H9 (cell line): ENCODE results near the gene PASK. TPM values are rescaled to one million over a fixed set of nuclear protein-coding genes. Genes with fewer than 3 reads are reported as not detected.

Experiments used
- DNase-seq: peaks from one replicate; pipeline ENCODE4 v3.0.0-alpha.2; 2017
- H2AFZ ChIP-seq: one replicate; pipeline ENCODE4 v1.6.1; 2013; ENCODE audit warnings: mild to moderate bottlenecking, low read length, control low read depth, moderate library complexity
- H2AK5ac ChIP-seq: 2 replicates; pipeline ENCODE4 v1.6.1; 2013; ENCODE audit warnings: low read length, control low read depth, mixed read lengths; ENCODE audit not compliant: insufficient read length
- H2BK120ac ChIP-seq: one replicate; pipeline ENCODE4 v1.6.1; 2013; ENCODE audit warnings: low read depth, mild to moderate bottlenecking, low read length, control low read depth, inconsistent platforms; ENCODE audit not compliant: poor library complexity, severe bottlenecking
- H2BK12ac ChIP-seq: 2 replicates; pipeline ENCODE4 v1.6.1; 2013; ENCODE audit warnings: low read length, control low read depth, mixed read lengths, low read depth; ENCODE audit not compliant: insufficient read length
- H2BK15ac ChIP-seq: 2 replicates; pipeline ENCODE4 v1.6.1; 2013; ENCODE audit warnings: low read depth, low read length, control low read depth
- H2BK20ac ChIP-seq: one replicate; pipeline ENCODE4 v1.6.1; 2013; ENCODE audit warnings: low read depth, mild to moderate bottlenecking, low read length, control low read depth, inconsistent platforms; ENCODE audit not compliant: poor library complexity, severe bottlenecking
- H2BK5ac ChIP-seq: 2 replicates; pipeline ENCODE4 v1.6.1; 2013; ENCODE audit warnings: low read length, control low read depth, mixed read lengths; ENCODE audit not compliant: insufficient read length
- H3K14ac ChIP-seq: 2 replicates; pipeline ENCODE4 v1.6.1; 2013; ENCODE audit warnings: low read length, control low read depth; ENCODE audit not compliant: insufficient read depth
- H3K18ac ChIP-seq: 2 replicates; pipeline ENCODE4 v1.6.1; 2013; ENCODE audit warnings: low read depth, mild to moderate bottlenecking, mixed read lengths, low read length, control low read depth; ENCODE audit not compliant: insufficient read length
- H3K23ac ChIP-seq: 2 replicates; pipeline ENCODE4 v1.6.1; 2013; ENCODE audit warnings: low read length, control low read depth, mixed read lengths, low read depth; ENCODE audit not compliant: insufficient read length
- H3K23me2 ChIP-seq: 2 replicates; pipeline ENCODE4 v1.6.1; 2013; ENCODE audit warnings: low read depth, mild to moderate bottlenecking, mixed read lengths, low read length, control low read depth; ENCODE audit not compliant: insufficient read length, poor library complexity, severe bottlenecking
- H3K27ac ChIP-seq: 2 replicates; pipeline ENCODE4 v1.5.1; 2013; ENCODE audit warnings: low read length, control low read depth, mixed read lengths, low read depth; ENCODE audit not compliant: insufficient read length
- H3K27me3 ChIP-seq: 2 replicates; pipeline ENCODE4 v1.6.1; 2013; ENCODE audit warnings: low read length, control low read depth, inconsistent platforms; ENCODE audit not compliant: insufficient read depth
- H3K4ac ChIP-seq: 2 replicates; pipeline ENCODE4 v1.6.1; 2013; ENCODE audit warnings: low read depth, mild to moderate bottlenecking, control low read depth, inconsistent platforms, low read length, moderate library complexity
- H3K4me1 ChIP-seq: 2 replicates; pipeline ENCODE4 v1.6.1; 2013; ENCODE audit warnings: low read length, control low read depth, inconsistent platforms; ENCODE audit not compliant: insufficient read depth
- H3K4me2 ChIP-seq: 2 replicates; pipeline ENCODE4 v1.6.1; 2013; ENCODE audit warnings: low read length, control low read depth, mixed read lengths; ENCODE audit not compliant: insufficient read length, insufficient read depth
- H3K56ac ChIP-seq: 2 replicates; pipeline ENCODE4 v1.6.1; 2013; ENCODE audit warnings: low read depth, mild to moderate bottlenecking, mixed read lengths, low read length, control low read depth; ENCODE audit not compliant: insufficient read length
- H3K79me1 ChIP-seq: 2 replicates; pipeline ENCODE4 v1.6.1; 2013; ENCODE audit warnings: low read depth, mild to moderate bottlenecking, moderate library complexity, low read length, control low read depth, inconsistent platforms; ENCODE audit not compliant: insufficient read depth, poor library complexity, severe bottlenecking
- H3K79me2 ChIP-seq: 2 replicates; pipeline ENCODE4 v1.6.1; 2013; ENCODE audit warnings: low read length, control low read depth, inconsistent platforms; ENCODE audit not compliant: insufficient read depth
- H3K9ac ChIP-seq: 2 replicates; pipeline ENCODE4 v1.6.1; 2013; ENCODE audit warnings: low read length, control low read depth, mixed read lengths; ENCODE audit not compliant: insufficient read length; ENCODE audit errors: extremely low read depth
- H3K9me3 ChIP-seq: one replicate; pipeline ENCODE4 v1.6.1; 2013; ENCODE audit warnings: low read depth, low read length, inconsistent platforms; ENCODE audit not compliant: control insufficient read depth
- H3T11ph ChIP-seq: one replicate; pipeline ENCODE4 v1.6.1; 2013; ENCODE audit warnings: mild to moderate bottlenecking, low read length, control low read depth, inconsistent platforms
- H4K20me1 ChIP-seq: one replicate; pipeline ENCODE4 v1.6.1; 2013; ENCODE audit not compliant: control insufficient read depth, insufficient read length, insufficient read depth
- H4K5ac ChIP-seq: 2 replicates; pipeline ENCODE4 v1.6.1; 2013; ENCODE audit warnings: low read depth, mild to moderate bottlenecking, mixed read lengths, low read length, control low read depth; ENCODE audit not compliant: insufficient read length
- H4K8ac ChIP-seq: replicated peaks from 2 replicates; pipeline ENCODE4 v1.6.1; 2013; ENCODE audit warnings: low read length, control low read depth, mixed read lengths, low read depth; ENCODE audit not compliant: insufficient read length
- H4K91ac ChIP-seq: 2 replicates; pipeline ENCODE4 v1.6.1; 2013; ENCODE audit warnings: low read depth, mild to moderate bottlenecking, moderate library complexity, mixed read lengths, low read length, control low read depth; ENCODE audit not compliant: insufficient read length
- H3K27ac Mint-ChIP-seq, 3 experiments: 2 replicates in 2 of 3; 3 replicates in 1 of 3; pipeline ENCODE4 v1.8.0; 2020 to 2021; ENCODE audit warnings: mixed read lengths in 3 of 3, mild to moderate bottlenecking in 1 of 3, moderate library complexity in 1 of 3
- H3K27me3 Mint-ChIP-seq: 2 replicates; pipeline ENCODE4 v1.8.0; 2021; ENCODE audit warnings: low read depth, mild to moderate bottlenecking, moderate library complexity, mixed read lengths
- H3K36me3 Mint-ChIP-seq, 3 experiments: 2 replicates in 2 of 3; 3 replicates in 1 of 3; pipeline ENCODE4 v1.8.0; 2020 to 2021; ENCODE audit warnings: low read depth in 3 of 3, mixed read lengths in 3 of 3; ENCODE audit not compliant: insufficient read depth in 1 of 3
- H3K4me1 Mint-ChIP-seq, 2 experiments: 2 replicates each; pipeline ENCODE4 v1.8.0; 2020; ENCODE audit warnings: mixed read lengths in 2 of 2
- H3K4me3 Mint-ChIP-seq, 2 experiments: 2 replicates in 1 of 2; 3 replicates in 1 of 2; pipeline ENCODE4 v1.8.0; 2020 to 2021; ENCODE audit warnings: mild to moderate bottlenecking in 2 of 2, mixed read lengths in 2 of 2, moderate library complexity in 1 of 2
- H3K9me3 Mint-ChIP-seq, 2 experiments: 2 replicates in 1 of 2; 3 replicates in 1 of 2; pipeline ENCODE4 v1.8.0; 2020; ENCODE audit warnings: mild to moderate bottlenecking in 2 of 2, mixed read lengths in 2 of 2, moderate library complexity in 1 of 2
- WGBS: extraction: QIAGEN DNeasy Blood & Tissue Kit; methylation state at CpG from one replicate; pipeline ENCODE4 v1.1.7; 2013; ENCODE audit warnings: missing lambda C conversion rate, low lambda C conversion rate, mixed read lengths; ENCODE audit not compliant: insufficient read length; ENCODE audit errors: extremely low coverage; 5-methylcytosine and 5-hydroxymethylcytosine counted together
- total RNA-seq: library from RNA; stranded (reverse); gene quantifications from 2 replicates; pipeline ENCODE4 v1.2.1, GENCODE V29; 2021
- TF ChIP-seq, protein P1 (sequence below): fragments of 200-600 bp; sonication (generic); conservative IDR thresholded peaks from 3 replicates; pipeline ENCODE4 v1.8.0; 2021; ENCODE audit warnings: antibody characterized with exemption, mild to moderate bottlenecking

The PASK gene
- total RNA-seq, 1 experiment from 2014 or later = 68.0 TPM

GRCh38 chr2:241146286-241146685 lies 3.0 kb downstream of the PASK start:
- Histone ChIP-seq H3K4ac (no peak overlapping the region), H4K8ac (no peak overlapping the region), H3K23ac (no peak overlapping the region), H3K79me2 (no peaks in the 10 kb centered on the region), H2AK5ac (no peak overlapping the region), H4K20me1 (no peaks in the 10 kb centered on the region), H3K4me1 (peaks cover 6% of the 10 kb centered on the region; the same call in 1 of the 2 replicates), H3K18ac (no peak overlapping the region), H3K79me1 (no peaks in the 10 kb centered on the region), H2BK20ac (no peak overlapping the region), H3K9ac (no peak overlapping the region), H2BK120ac (no peak overlapping the region), H3K27ac (no peak overlapping the region), H3K27me3 (no peaks in the 10 kb centered on the region), H2BK5ac (no peak overlapping the region), H3T11ph (no peak overlapping the region), H2BK12ac (no peak overlapping the region), H4K91ac (no peak overlapping the region), H3K56ac (no peak overlapping the region), H3K9me3 (no peaks in the 10 kb centered on the region), H3K23me2 (peaks cover 10% of the 10 kb centered on the region), H3K4me2 (no peak overlapping the region), H3K14ac (no peak overlapping the region), H2BK15ac (no peak overlapping the region), H2AFZ (no peak overlapping the region), H4K5ac (no peak overlapping the region)
- H3K4me1 Mint-ChIP-seq = peaks cover 16 to 19% of the 10 kb centered on the region in 2 experiments
- peaks cover 3% of the 10 kb centered on the region for H3K27me3 Mint-ChIP-seq
- WGBS = no CpG with 5 or more reads among the region's 4 CpGs
- no peaks in the 10 kb centered on the region; a peak in 1 of 5 replicates for H3K9me3 Mint-ChIP-seq
- no peak overlapping the region; a peak in 1 of 5 replicates for H3K4me3 Mint-ChIP-seq
- H3K27ac Mint-ChIP-seq = no peak overlapping the region
- no peak for DNase-seq
- TF ChIP-seq, protein P1, sequence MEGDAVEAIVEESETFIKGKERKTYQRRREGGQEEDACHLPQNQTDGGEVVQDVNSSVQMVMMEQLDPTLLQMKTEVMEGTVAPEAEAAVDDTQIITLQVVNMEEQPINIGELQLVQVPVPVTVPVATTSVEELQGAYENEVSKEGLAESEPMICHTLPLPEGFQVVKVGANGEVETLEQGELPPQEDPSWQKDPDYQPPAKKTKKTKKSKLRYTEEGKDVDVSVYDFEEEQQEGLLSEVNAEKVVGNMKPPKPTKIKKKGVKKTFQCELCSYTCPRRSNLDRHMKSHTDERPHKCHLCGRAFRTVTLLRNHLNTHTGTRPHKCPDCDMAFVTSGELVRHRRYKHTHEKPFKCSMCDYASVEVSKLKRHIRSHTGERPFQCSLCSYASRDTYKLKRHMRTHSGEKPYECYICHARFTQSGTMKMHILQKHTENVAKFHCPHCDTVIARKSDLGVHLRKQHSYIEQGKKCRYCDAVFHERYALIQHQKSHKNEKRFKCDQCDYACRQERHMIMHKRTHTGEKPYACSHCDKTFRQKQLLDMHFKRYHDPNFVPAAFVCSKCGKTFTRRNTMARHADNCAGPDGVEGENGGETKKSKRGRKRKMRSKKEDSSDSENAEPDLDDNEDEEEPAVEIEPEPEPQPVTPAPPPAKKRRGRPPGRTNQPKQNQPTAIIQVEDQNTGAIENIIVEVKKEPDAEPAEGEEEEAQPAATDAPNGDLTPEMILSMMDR = no peak
- peaks cover 0 to 21% (median 18%) of the 10 kb centered on the region in 3 experiments; a peak in 5 of 7 replicates for H3K36me3 Mint-ChIP-seq
